Measurements from ENCODE around the gene CDKL5. TPM values are rescaled to one million over a fixed set of nuclear protein-coding genes. Genes with fewer than 3 reads are reported as not detected.

Gene CDKL5
- total RNA-seq, 2 experiments from 2014 or later = 1.7 to 2.0 TPM

- POLR2A ChIA-PET = no interaction called here
- Mint-ChIP-seq H3K4me3 (no peak overlapping the region), H3K27me3 (no peaks in the 10 kb centered on the region), H3K27ac (no peak overlapping the region), H3K9me3 (no peaks in the 10 kb centered on the region), H3K4me1 (no peaks in the 10 kb centered on the region), H3K36me3 (ENCODE audit: low read depth) (no peaks in the 10 kb centered on the region)
- CTCF ChIA-PET = no interaction called here
- DNase-seq = no peak
Observed at GRCh38 chrX:18490806-18491555, 65.6 kb downstream of the CDKL5 start.

DNA sequence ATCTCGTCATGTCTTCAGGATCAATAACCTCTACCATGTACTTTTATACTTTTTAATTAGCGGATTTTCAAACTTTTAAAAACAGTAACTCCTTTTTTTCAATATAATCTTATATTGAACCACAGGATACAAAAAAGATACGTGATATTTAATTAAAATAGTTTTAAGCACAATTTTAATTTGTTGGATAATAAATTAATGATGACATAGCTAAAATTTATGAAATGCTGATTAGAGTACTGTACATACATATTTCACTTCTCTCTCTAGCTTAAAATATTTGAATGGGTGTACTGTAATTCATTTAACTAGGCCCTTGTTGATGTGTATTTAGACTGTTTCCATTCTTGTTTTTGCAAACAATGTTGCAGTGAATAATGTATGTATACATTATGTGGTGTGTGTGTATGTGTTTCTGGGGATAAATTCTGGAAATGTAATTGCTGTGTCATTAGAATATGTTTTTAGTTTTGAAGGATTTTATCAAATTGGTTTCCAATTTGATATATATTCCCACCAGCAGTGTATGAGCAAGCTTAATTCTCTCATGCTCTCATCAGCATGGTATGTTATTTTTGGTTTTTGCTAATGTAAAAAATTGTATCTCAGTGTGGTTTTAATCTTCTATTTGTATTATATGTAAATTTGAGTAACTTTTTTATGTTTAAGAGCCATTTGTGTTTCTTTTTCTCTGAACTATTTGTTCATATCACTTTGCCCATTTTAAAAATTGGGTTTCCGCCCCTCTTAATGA is 66.4 kb downstream of the CDKL5 start:
- no peaks in the 10 kb centered on the region for H3K4me1 Mint-ChIP-seq
- POLR2A ChIA-PET = no interaction called here
- no peak overlapping the region for H3K27ac Mint-ChIP-seq
- no peak for DNase-seq
- no peaks in the 10 kb centered on the region for H3K36me3 Mint-ChIP-seq (ENCODE audit: low read depth)
- no peaks in the 10 kb centered on the region for H3K9me3 Mint-ChIP-seq
- no peaks in the 10 kb centered on the region for H3K27me3 Mint-ChIP-seq
- CTCF ChIA-PET = no interaction called here
- H3K4me3 Mint-ChIP-seq = no peak overlapping the region

DNA sequence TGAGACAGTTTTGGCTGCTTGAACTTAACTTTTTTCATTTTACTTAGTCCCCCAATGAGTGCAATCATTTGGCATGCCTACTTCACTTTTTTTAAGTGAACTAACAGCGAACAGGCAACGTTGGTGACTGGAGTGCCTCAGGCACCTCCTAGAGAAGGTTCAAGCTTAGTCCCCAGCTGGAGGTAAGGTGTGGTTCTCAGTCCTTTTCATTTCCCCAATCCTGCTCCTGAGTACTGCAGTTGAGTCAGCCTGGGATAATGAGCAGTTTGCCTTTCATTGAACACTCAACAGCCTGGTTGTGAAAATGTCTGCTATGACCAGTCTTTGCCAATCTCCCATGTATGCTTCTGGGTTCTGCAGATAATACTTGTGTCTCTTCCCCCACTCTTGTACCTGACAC is 109.5 kb downstream of the CDKL5 start:
- Mint-ChIP-seq H3K27ac (no peak overlapping the region), H3K9me3 (no peaks in the 10 kb centered on the region), H3K27me3 (no peaks in the 10 kb centered on the region), H3K4me1 (peaks cover 4% of the 10 kb centered on the region), H3K36me3 (ENCODE audit: low read depth) (no peaks in the 10 kb centered on the region), H3K4me3 (no peak overlapping the region)
- POLR2A ChIA-PET = no interaction called here
- CTCF ChIA-PET = no interaction called here
- DNase-seq = no peak

DNA sequence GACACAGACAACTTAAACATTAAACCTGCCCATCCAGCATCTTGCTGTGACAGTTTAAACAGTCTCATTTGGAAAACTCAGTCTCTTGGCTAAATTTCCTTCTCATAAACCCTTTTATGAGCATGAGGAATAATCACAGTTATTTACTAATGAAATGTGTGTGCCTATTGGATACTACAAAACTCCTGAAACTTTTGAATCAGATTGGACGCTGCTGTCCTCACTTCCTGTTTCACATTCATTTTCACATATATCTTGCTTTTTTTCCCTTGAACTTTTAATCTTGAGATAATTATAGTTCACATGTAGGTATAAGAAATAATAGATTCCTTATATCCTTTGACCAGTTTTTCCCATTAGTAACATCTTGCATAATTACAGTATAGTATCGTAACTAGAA is 111.7 kb downstream of the CDKL5 start:
- H3K9me3 Mint-ChIP-seq = no peaks in the 10 kb centered on the region
- CTCF ChIA-PET = no interaction called here
- H3K4me1 Mint-ChIP-seq = peaks cover 7% of the 10 kb centered on the region
- no peaks in the 10 kb centered on the region for H3K27me3 Mint-ChIP-seq
- no peaks in the 10 kb centered on the region for H3K36me3 Mint-ChIP-seq (ENCODE audit: low read depth)
- DNase-seq = no peak
- POLR2A ChIA-PET = no interaction called here
- H3K4me3 Mint-ChIP-seq = no peak overlapping the region
- no peak overlapping the region for H3K27ac Mint-ChIP-seq

GRCh38 chrX:18537524-18537923 is 112.1 kb downstream of the CDKL5 start:
- H3K27me3 Mint-ChIP-seq = no peaks in the 10 kb centered on the region
- no peak overlapping the region for H3K27ac Mint-ChIP-seq
- H3K4me3 Mint-ChIP-seq = no peak overlapping the region
- no peaks in the 10 kb centered on the region for H3K9me3 Mint-ChIP-seq
- no peaks in the 10 kb centered on the region for H3K36me3 Mint-ChIP-seq (ENCODE audit: low read depth)
- POLR2A ChIA-PET = no interaction called here
- H3K4me1 Mint-ChIP-seq = peaks cover 7% of the 10 kb centered on the region
- CTCF ChIA-PET = no interaction called here
- no peak for DNase-seq

- POLR2A ChIA-PET = no interaction called here
- Mint-ChIP-seq H3K36me3 (ENCODE audit: low read depth) (no peaks in the 10 kb centered on the region), H3K27me3 (no peaks in the 10 kb centered on the region), H3K9me3 (no peaks in the 10 kb centered on the region), H3K4me1 (peaks cover 7% of the 10 kb centered on the region), H3K4me3 (no peak overlapping the region), H3K27ac (no peak overlapping the region)
- CTCF ChIA-PET = no interaction called here
- no peak for DNase-seq
Observed at GRCh38 chrX:18542131-18542530, 116.7 kb downstream of the CDKL5 start.

DNA sequence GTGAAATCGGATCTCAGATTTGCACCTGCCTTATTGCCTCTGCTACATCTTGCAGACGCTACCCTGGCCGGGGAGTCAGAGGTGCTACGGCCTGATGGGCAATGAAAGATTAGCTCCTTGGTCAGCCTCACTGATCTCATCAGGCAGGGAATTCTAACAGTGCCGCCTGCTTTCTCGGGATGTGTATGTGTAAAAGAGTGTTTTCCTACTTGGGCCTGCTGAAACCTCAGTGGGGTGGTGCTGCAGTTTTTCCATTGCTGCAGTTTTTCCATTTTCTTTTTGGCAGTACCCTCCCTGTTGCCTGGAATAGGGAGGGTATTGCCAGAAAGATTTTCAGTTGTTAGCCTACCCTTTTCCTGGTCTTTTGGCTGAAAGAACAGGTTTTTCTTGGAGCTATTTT is 117.5 kb downstream of the CDKL5 start:
- no peak for DNase-seq
- CTCF ChIA-PET = no interaction called here
- Mint-ChIP-seq H3K9me3 (no peaks in the 10 kb centered on the region), H3K4me1 (peaks cover 3% of the 10 kb centered on the region), H3K27me3 (no peaks in the 10 kb centered on the region), H3K4me3 (no peak overlapping the region), H3K36me3 (ENCODE audit: low read depth) (no peaks in the 10 kb centered on the region), H3K27ac (no peak overlapping the region)
- POLR2A ChIA-PET = no interaction called here

DNA sequence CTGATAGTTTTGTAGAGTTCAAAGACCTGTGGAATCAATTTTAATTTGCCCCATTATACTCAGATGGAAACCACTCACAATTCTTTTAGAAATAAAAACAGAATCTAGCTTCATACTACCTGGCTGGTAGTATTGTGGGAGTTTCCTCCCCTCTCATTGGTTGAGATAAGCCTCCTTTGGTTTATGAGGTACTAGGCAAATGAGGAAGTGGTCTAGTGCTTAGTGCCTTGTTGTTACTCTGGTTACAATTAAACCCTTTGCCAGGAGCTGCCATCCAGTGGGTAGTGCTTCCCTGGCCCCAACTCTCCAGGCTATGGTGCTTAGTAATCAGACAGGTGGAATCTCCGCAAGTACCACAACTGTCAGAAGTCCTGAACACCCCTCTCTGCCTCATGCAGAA is 118.3 kb downstream of the CDKL5 start:
- H3K9me3 Mint-ChIP-seq = no peaks in the 10 kb centered on the region
- peaks cover 3% of the 10 kb centered on the region for H3K4me1 Mint-ChIP-seq
- CTCF ChIA-PET = no interaction called here
- H3K36me3 Mint-ChIP-seq (ENCODE audit: low read depth) = no peaks in the 10 kb centered on the region
- POLR2A ChIA-PET = no interaction called here
- H3K27ac Mint-ChIP-seq = no peak overlapping the region
- H3K27me3 Mint-ChIP-seq = no peaks in the 10 kb centered on the region
- DNase-seq = no peak
- no peak overlapping the region for H3K4me3 Mint-ChIP-seq

GRCh38 chrX:18545771-18546170 is 120.4 kb downstream of the CDKL5 start:
- DNase-seq = no peak
- no peaks in the 10 kb centered on the region for H3K36me3 Mint-ChIP-seq (ENCODE audit: low read depth)
- no peak overlapping the region for H3K4me3 Mint-ChIP-seq
- CTCF ChIA-PET = no interaction called here
- no peak overlapping the region for H3K27ac Mint-ChIP-seq
- H3K9me3 Mint-ChIP-seq = no peaks in the 10 kb centered on the region
- H3K4me1 Mint-ChIP-seq = peaks cover 3% of the 10 kb centered on the region
- no peaks in the 10 kb centered on the region for H3K27me3 Mint-ChIP-seq
- POLR2A ChIA-PET = no interaction called here

- POLR2A ChIA-PET = no interaction called here
- H3K27ac Mint-ChIP-seq = no peak overlapping the region
- no peaks in the 10 kb centered on the region for H3K27me3 Mint-ChIP-seq
- no peaks in the 10 kb centered on the region for H3K9me3 Mint-ChIP-seq
- CTCF ChIA-PET = no interaction called here
- DNase-seq = no peak
- no peak overlapping the region for H3K4me3 Mint-ChIP-seq
- H3K36me3 Mint-ChIP-seq (ENCODE audit: low read depth) = no peaks in the 10 kb centered on the region
- no peaks in the 10 kb centered on the region for H3K4me1 Mint-ChIP-seq
Observed at GRCh38 chrX:18548996-18549395, 123.6 kb downstream of the CDKL5 start.

DNA sequence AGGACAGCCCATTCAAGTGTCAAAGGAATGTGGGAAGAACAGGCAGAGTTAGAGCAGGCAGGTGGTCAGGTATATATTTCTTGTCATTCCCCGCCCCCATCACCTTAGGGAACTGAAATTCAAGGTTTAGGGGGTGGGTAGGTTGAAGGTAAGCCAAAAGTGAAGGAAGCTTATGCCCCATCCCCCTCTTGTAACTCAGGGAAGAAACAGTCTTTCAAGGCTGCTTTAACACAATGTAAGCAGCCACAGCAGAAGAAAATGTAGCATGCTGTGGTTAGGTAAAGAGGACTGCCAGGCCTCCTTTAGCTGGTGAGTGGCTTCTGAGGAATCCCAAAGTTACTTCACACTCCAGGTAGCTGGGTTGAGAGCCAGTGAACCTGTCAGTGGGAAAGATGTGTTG is 124.2 kb downstream of the CDKL5 start:
- Mint-ChIP-seq H3K9me3 (no peaks in the 10 kb centered on the region), H3K4me1 (no peaks in the 10 kb centered on the region), H3K36me3 (ENCODE audit: low read depth) (no peaks in the 10 kb centered on the region), H3K4me3 (no peak overlapping the region), H3K27me3 (no peaks in the 10 kb centered on the region), H3K27ac (no peak overlapping the region)
- DNase-seq = no peak
- ChIA-PET CTCF (no interaction called here), POLR2A (no interaction called here)

DNA sequence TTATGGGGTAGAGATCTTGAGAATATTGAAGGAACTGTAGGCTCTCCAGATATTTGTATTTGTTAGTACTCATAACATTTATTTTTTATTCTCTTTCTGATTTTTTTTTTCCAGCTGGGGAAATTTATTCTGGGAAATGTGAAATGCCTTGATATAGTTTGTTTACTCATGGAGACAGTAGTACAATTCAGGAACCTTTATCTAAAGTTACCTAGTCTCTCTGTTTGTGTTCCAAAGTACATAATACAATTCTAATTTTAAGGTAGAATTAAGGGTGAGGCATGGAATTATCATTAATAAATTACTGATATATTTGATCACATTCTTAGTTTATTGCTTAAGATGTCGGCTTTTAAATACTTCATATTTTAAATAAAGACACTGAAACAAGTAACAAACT is 132.5 kb downstream of the CDKL5 start:
- no peak for DNase-seq
- ChIA-PET CTCF (no interaction called here), POLR2A (no interaction called here)
- no peaks in the 10 kb centered on the region for H3K9me3 Mint-ChIP-seq
- no peak overlapping the region for H3K27ac Mint-ChIP-seq
- H3K4me3 Mint-ChIP-seq = no peak overlapping the region
- no peaks in the 10 kb centered on the region for H3K27me3 Mint-ChIP-seq
- H3K4me1 Mint-ChIP-seq = no peaks in the 10 kb centered on the region
- H3K36me3 Mint-ChIP-seq (ENCODE audit: low read depth) = no peaks in the 10 kb centered on the region

DNA sequence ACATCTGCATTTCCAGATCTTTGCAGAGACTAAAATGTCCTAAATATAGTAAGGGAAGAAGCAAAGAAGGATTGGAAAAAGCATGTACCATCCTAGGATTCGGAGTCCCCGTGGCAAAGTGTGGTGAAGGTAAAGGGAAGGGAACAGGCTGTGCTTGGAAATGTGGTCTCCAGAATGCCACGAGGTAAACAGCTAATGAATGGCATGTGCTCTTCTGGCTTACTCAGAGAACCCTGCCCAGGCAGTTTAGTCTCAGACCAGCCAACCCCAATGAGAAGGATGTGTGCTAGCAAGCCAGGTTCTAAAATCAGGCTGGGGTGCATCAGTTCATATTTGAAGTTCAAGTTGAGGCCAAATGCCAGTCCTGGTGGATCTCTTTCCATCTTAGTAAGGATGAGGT is 133.4 kb downstream of the CDKL5 start:
- Mint-ChIP-seq H3K9me3 (no peaks in the 10 kb centered on the region), H3K36me3 (ENCODE audit: low read depth) (no peaks in the 10 kb centered on the region), H3K4me1 (no peaks in the 10 kb centered on the region), H3K27ac (no peak overlapping the region), H3K4me3 (no peak overlapping the region), H3K27me3 (no peaks in the 10 kb centered on the region)
- CTCF ChIA-PET = no interaction called here
- POLR2A ChIA-PET = no interaction called here
- no peak for DNase-seq

- CTCF ChIA-PET = interaction anchor here (0.6 kb wide), 1 partner anchor 442 kb away, joined by 3 read pairs; no protein-coding TSS in a partner anchor
- H3K9me3 Mint-ChIP-seq = no peaks in the 10 kb centered on the region
Observed at GRCh38 chrX:18561020-18561419, 135.6 kb downstream of the CDKL5 start.

More at GRCh38 chrX:18561020-18561419, 135.6 kb downstream of the CDKL5 start:
- Mint-ChIP-seq H3K27ac (no peak overlapping the region), H3K4me3 (no peak overlapping the region), H3K4me1 (no peaks in the 10 kb centered on the region), H3K36me3 (ENCODE audit: low read depth) (no peaks in the 10 kb centered on the region), H3K27me3 (no peaks in the 10 kb centered on the region)
- POLR2A ChIA-PET = no interaction called here
- no peak for DNase-seq

All from activated CD4-positive, alpha-beta memory T cell treated with anti-CD3 and anti-CD28 coated beads, Interleukin-2, amount 10 ng/mL, durations not matched to agents 7 days and 5 days (primary cell).